PC-9 (cell line): ENCODE measurements around the gene FMC1. TPM values are rescaled to one million over a fixed set of nuclear protein-coding genes. Genes with fewer than 3 reads are reported as not detected.
A peak's percentile ranks its signal among the peaks of the same experiment; 100 is the strongest.

Source experiments
- BruUV-seq: library from RNA; stranded (reverse); fragments of 400-500 nt; replicated peaks from 2 replicates; lab custom pipeline; 2021; lab: Mats Ljungman, UMichigan
- CTCF ChIA-PET: fragments of 300-600 bp; sonication (Branson Sonifier 250); formaldehyde crosslinking; loops from one replicate; lab custom pipeline; 2022; ENCODE audit warnings: antibody characterized with exemption; lab: Charles Lee
- POLR2A ChIA-PET: fragments of 300-600 bp; sonication (Branson Sonifier 250); formaldehyde crosslinking; loops from one replicate; lab custom pipeline; 2022; ENCODE audit warnings: antibody characterized with exemption; ENCODE audit not compliant: unreplicated experiment; lab: Charles Lee
- DNase-seq, 2 experiments: peaks; one replicate each; pipeline versions ENCODE4 v3.0.0 to v3.0.0-alpha.2; 2015 to 2022; ENCODE audit warnings: mixed read lengths in 1 of 2
- H2AFZ ChIP-seq: fragments of 200-600 bp; sonication (generic); 2 replicates; pipeline ENCODE4 v1.8.1; 2017; ENCODE audit warnings: antibody characterized with exemption
- H3F3A ChIP-seq: fragments of 200-600 bp; sonication (generic); 2 replicates; pipeline ENCODE4 v1.8.1; 2017; ENCODE audit warnings: antibody characterized with exemption, mild to moderate bottlenecking, low read depth; ENCODE audit not compliant: insufficient read depth
- H3K27ac ChIP-seq: fragments of 200-600 bp; sonication (generic); 2 replicates; pipeline ENCODE4 v1.6.1; 2016; ENCODE audit warnings: mixed run types
- H3K27me3 ChIP-seq: fragments of 200-600 bp; sonication (generic); 2 replicates; pipeline ENCODE4 v1.6.1; 2016; ENCODE audit warnings: low read depth, mixed run types; ENCODE audit not compliant: insufficient read depth
- H3K36me3 ChIP-seq: fragments of 200-600 bp; sonication (generic); 2 replicates; pipeline ENCODE4 v1.6.1; 2016; ENCODE audit warnings: low read depth, mixed run types
- H3K4me1 ChIP-seq: fragments of 200-600 bp; sonication (generic); replicated peaks from 2 replicates; pipeline ENCODE4 v1.6.1; 2016; ENCODE audit warnings: mixed run types; ENCODE audit not compliant: insufficient read depth
- H3K4me2 ChIP-seq: fragments of 200-600 bp; sonication (generic); 2 replicates; pipeline ENCODE4 v1.6.1; 2017; ENCODE audit warnings: mixed run types
- H3K4me3 ChIP-seq: fragments of 200-600 bp; sonication (generic); 2 replicates; pipeline ENCODE4 v1.6.1; 2016; ENCODE audit warnings: mixed run types
- H3K79me2 ChIP-seq: fragments of 200-600 bp; sonication (generic); 2 replicates; pipeline ENCODE4 v1.6.1; 2017; ENCODE audit warnings: low read depth, mixed run types
- H3K9me2 ChIP-seq: fragments of 200-600 bp; sonication (generic); 2 replicates; pipeline ENCODE4 v1.8.1; 2017; ENCODE audit warnings: mild to moderate bottlenecking; ENCODE audit not compliant: insufficient read depth
- H3K9me3 ChIP-seq: fragments of 200-600 bp; sonication (generic); 2 replicates; pipeline ENCODE4 v1.8.1; 2016; ENCODE audit warnings: low read depth; ENCODE audit not compliant: insufficient read depth
- H4K20me1 ChIP-seq: fragments of 200-600 bp; sonication (generic); 2 replicates; pipeline ENCODE4 v1.8.1; 2017; ENCODE audit not compliant: insufficient read depth
- EZH2 ChIP-seq: fragments of 200-600 bp; sonication (generic); IDR thresholded peaks from 2 replicates; pipeline ENCODE4 v1.8.0; 2017; ENCODE audit warnings: antibody characterized with exemption, low read depth
- intact Hi-C: fragments of 100-400 bp; cut with micrococcal nuclease; formaldehyde crosslinking; loops from one replicate; pipeline ENCODE4 v1.10.0; 2022; ENCODE audit not compliant: unreplicated experiment
- total RNA-seq: library from RNA; stranded (reverse); gene quantifications from 2 replicates; pipeline ENCODE4 v1.2.3, GENCODE V29; 2021
- TF ChIP-seq, protein P1 (sequence below): fragments of 200-600 bp; sonication (generic); conservative IDR thresholded peaks from 2 replicates; pipeline ENCODE4 v1.6.1; 2017; ENCODE audit warnings: mixed run types, antibody characterized with exemption, mild to moderate bottlenecking, moderate library complexity

The FMC1 gene
- total RNA-seq, 1 experiment from 2014 or later, result 12.5 TPM

DNA sequence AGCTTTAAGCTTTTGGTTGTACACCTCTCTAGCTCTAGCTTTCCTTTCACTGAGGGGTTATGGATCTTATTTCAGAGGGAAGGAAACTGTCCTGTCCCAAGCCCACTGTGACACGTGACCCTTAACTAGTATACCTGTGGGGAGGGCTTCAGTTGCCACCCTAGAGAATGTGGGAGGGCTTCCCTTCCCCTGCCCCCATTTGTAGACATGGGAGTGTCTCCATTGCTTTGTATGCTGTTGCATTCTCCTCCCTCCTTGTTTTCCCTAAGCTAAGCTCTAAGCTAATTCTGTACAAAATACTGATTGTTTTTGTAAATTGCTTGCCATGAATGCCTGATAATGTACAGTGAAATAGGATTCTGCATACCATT lies 29.8 kb downstream of the FMC1 start:
- Histone ChIP-seq H3K79me2 (peaks cover 100% of the 10 kb centered on the region), H3K27ac (no peak overlapping the region), H2AFZ (no peak overlapping the region), H3F3A (peaks cover 8% of the 10 kb centered on the region; the same call in 1 of the 2 replicates), H3K36me3 (peaks cover 28% of the 10 kb centered on the region; the same call in 1 of the 2 replicates), H3K9me2 (no peaks in the 10 kb centered on the region), H3K4me1 (no peaks in the 10 kb centered on the region), H4K20me1 (peaks cover 98% of the 10 kb centered on the region), H3K4me2 (no peak overlapping the region), H3K4me3 (no peak overlapping the region), H3K9me3 (no peaks in the 10 kb centered on the region), H3K27me3 (no peaks in the 10 kb centered on the region)
- ChIA-PET CTCF (no interaction called here), POLR2A (interaction anchor here (0.6 kb wide), 1 partner anchor 15 kb away, joined by 3 read pairs; no protein-coding TSS in a partner anchor)
- TF ChIP-seq, protein P1, sequence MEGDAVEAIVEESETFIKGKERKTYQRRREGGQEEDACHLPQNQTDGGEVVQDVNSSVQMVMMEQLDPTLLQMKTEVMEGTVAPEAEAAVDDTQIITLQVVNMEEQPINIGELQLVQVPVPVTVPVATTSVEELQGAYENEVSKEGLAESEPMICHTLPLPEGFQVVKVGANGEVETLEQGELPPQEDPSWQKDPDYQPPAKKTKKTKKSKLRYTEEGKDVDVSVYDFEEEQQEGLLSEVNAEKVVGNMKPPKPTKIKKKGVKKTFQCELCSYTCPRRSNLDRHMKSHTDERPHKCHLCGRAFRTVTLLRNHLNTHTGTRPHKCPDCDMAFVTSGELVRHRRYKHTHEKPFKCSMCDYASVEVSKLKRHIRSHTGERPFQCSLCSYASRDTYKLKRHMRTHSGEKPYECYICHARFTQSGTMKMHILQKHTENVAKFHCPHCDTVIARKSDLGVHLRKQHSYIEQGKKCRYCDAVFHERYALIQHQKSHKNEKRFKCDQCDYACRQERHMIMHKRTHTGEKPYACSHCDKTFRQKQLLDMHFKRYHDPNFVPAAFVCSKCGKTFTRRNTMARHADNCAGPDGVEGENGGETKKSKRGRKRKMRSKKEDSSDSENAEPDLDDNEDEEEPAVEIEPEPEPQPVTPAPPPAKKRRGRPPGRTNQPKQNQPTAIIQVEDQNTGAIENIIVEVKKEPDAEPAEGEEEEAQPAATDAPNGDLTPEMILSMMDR, result no peak
- TF ChIP-seq EZH2, result no peak
- no TSS peak for BruUV-seq
- DNase-seq, result peak in 1 of 2 experiments; percentile 20
- intact Hi-C loops, result loop anchor here (5.0 kb wide), 1 partner anchor 46 kb away; no protein-coding TSS in a partner anchor

DNA sequence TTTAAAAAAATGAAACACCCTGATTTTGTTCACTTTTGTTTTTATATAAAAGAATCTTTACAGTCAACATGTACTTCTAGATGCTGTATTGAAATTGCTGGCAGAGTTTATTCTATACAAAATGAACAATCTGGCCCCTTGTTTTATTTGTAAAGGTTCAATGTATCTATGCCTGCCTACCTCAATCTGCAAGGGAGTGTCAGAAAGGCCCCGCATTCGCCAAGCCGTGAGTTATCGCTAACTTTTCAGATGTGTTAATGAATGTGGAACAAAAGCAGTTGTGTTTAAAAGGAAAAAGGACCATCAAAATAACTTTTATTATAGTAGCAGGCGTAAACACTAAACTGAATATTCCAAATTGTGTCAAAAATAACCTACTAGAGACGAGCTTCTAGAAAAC lies 33.1 kb downstream of the FMC1 start:
- Histone ChIP-seq H3K4me1 (no peaks in the 10 kb centered on the region), H3K9me3 (no peaks in the 10 kb centered on the region), H3K27ac (no peak overlapping the region), H3K9me2 (no peaks in the 10 kb centered on the region), H3K4me2 (no peak overlapping the region), H4K20me1 (peaks cover 92% of the 10 kb centered on the region), H3K79me2 (peaks cover 82% of the 10 kb centered on the region), H3K27me3 (no peaks in the 10 kb centered on the region), H3K36me3 (peaks cover 36% of the 10 kb centered on the region), H2AFZ (no peak overlapping the region), H3F3A (peaks cover 4% of the 10 kb centered on the region), H3K4me3 (no peak overlapping the region)
- TF ChIP-seq, protein P1, result no peak
- TF ChIP-seq EZH2, result no peak
- no TSS peak for BruUV-seq
- CTCF ChIA-PET, result no interaction called here
- peak in 1 of 2 experiments; percentile 10 for DNase-seq
- POLR2A ChIA-PET, result interaction anchor here (0.6 kb wide), 1 partner anchor 286 kb away, joined by 4 read pairs; no protein-coding TSS in a partner anchor
- intact Hi-C loops, result loop anchor here (5.0 kb wide), 1 partner anchor 43 kb away; no protein-coding TSS in a partner anchor

DNA sequence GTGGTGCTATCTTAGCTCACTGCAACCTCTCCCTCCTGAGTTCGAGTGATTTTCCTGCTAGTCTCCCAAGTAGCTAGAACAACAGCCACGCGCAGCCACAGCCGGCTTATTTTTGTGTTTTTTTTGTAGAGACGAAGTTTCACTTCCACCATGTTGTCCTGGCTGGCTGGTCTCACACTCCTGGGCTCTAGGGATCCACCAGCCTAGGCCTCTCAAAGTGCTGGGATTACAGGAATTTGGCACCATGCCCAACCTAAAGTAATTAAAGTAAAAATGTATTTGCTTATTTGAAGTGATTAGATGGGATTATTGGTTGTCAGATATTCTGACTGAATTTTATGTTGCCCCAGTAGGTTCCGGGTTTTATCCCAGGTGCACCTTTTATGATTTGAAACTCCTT lies 41.3 kb downstream of the FMC1 start:
- intact Hi-C loops, result loop anchor here (5.0 kb wide), 1 partner anchor 40 kb away; no protein-coding TSS in a partner anchor
- Histone ChIP-seq H4K20me1 (peaks cover 57% of the 10 kb centered on the region), H3K4me1 (no peaks in the 10 kb centered on the region), H3K36me3 (peaks cover 36% of the 10 kb centered on the region), H3K4me2 (no peak overlapping the region), H3K79me2 (peaks cover 55% of the 10 kb centered on the region), H3K27ac (no peak overlapping the region), H2AFZ (no peak overlapping the region), H3K4me3 (no peak overlapping the region), H3K9me2 (no peaks in the 10 kb centered on the region), H3K9me3 (no peaks in the 10 kb centered on the region), H3K27me3 (no peaks in the 10 kb centered on the region), H3F3A (peaks cover 20% of the 10 kb centered on the region)
- no TSS peak for BruUV-seq
- DNase-seq, result no peak
- POLR2A ChIA-PET, result no interaction called here
- TF ChIP-seq EZH2, result no peak
- TF ChIP-seq, protein P1, result no peak
- CTCF ChIA-PET, result no interaction called here
